HL-60/S4 treated with retinoic acid at 250 ng/mL for 4 days and 3 days (cell line): ENCODE results near the gene NOSTRIN.
"Not testable (repeated sequence)": the region's sequence is repeated elsewhere in the genome, so short reads cannot be mapped to it uniquely, and the experiment has no call there.

Experiments used
- in situ Hi-C: fragments of 300-500 bp; cut with MboI; formaldehyde crosslinking; loops from 2 replicates; pipeline ENCODE4 v1.7.0; 2022; ENCODE audit warnings: low sequenced_read_pairs

Gene NOSTRIN

DNA sequence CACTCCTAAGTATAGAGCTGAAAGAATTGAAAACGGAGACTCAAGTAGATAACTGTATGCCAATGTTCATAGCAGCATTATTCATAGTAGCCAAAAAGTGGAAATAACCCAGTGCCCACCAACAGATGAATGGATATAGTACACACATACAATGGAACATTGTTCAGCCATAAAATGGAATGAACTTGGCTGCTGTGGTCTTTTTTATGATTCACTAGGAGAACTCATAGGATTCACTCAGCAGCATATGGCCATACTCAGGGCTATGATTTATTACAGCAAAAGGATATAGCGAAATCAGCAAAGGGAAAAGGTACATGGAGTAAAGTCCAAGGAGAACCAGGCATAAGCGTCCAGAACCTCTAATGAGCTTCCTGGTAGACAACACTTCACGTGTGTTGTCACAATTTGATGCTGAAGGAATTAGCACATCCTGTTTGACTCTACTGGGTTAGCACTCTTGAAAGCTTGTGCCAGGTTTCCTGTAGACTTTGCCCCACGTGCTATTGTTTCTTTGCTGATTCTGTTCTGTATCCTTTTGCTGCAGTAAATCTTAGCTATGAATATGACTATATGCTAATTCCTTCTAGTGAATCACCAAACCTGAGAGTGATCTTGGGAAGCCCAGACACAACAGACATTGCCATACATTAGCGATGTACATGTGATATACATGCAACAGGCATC is 72.1 kb downstream of the NOSTRIN start:
- in situ Hi-C loops: no loop called here

GRCh38 chr2:168882163-168882562 is 79.7 kb downstream of the NOSTRIN start:
- in situ Hi-C loops: not testable (repeated sequence)

GRCh38 chr2:168884975-168885374 is 82.5 kb downstream of the NOSTRIN start:
- in situ Hi-C loops: no loop called here

DNA sequence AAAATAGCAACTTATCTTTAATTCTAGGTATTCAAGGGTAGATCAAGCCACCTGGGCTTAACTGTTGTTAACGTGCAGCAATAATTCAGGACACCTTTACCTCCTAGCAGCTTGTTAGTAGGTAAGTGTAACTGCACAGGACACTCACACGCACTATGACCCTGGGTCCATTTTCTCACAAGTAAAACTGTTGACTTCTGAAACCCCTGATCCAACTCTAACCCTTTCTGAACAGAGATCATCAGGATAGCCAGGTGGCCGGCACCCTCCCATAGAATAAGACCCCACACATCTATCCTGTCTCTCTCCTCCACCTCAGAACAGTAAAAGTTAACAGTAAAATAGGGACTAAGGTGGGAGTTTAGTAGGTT is 87.2 kb downstream of the NOSTRIN start:
- in situ Hi-C loops: no loop called here

GRCh38 chr2:168890006-168890782 is 87.8 kb downstream of the NOSTRIN start, which contains the start of gene SPC25:
TSS of gene SPC25 (minus strand) at chr2:168890430. CDS start at chr2:168889519, 911 bp downstream.
- in situ Hi-C loops: no loop called here

DNA sequence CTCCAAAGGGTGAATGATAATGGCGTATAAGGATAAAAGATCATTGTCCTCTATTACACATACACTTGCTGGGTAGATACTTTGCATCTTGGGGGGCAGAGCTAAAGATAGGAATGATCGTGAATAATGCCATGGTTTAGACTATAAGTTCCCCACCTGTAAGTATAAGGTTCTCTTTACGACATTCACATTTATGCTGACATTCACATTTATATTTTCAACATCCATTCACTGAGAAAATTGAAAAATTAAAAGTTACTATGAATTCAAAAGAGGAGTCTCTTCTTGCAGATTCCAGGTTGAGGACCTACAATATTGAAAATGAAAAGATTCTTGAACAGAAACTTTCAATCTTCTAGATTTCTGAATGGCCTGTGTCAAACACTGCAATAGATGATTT is 89.9 kb downstream of the NOSTRIN start:
- in situ Hi-C loops: no loop called here

GRCh38 chr2:168894101-168894500 is 91.7 kb downstream of the NOSTRIN start:
- in situ Hi-C loops: no loop called here

DNA sequence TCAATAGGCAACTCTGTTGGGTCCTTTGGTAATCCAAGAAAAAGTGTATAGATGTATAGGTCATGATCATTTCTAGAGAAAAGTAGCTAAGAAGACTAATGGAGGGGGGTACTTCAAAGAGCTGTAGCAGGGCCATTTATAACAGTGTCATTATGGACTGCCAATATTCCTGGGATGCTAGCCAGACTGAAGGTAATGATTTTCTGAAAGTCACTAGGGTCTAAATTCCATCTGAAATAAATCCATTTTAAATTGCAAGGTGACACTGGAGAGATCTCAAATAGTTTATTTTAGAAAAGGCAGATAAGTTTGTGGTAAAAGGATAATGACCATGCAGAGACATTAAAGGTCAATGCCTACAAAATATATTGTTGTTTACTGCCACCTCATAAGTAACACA is 92.3 kb downstream of the NOSTRIN start:
- in situ Hi-C loops: no loop called here

- in situ Hi-C loops: no loop called here
These were observed 93.3 kb downstream of the NOSTRIN start for GRCh38 chr2:168895771-168896170.

- in situ Hi-C loops: no loop called here
These were observed 94.3 kb downstream of the NOSTRIN start for GRCh38 chr2:168896783-168897182.

DNA sequence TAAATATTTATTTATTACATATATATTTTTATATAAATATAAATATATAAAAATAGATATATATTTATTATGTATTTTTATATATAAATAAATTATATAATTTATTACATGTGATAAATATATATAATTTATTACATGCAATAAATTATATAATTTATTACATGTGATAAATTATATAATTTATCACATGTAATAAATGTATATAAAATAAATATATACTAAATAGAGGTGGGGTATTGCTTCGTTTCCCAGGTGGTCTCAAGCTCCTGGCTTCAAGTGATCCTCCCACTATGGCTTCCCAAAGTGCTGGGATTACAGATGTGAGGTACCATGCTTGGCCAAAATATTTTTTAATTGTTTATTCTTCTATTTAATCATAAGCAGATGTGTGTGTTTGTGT is 95.0 kb downstream of the NOSTRIN start:
- in situ Hi-C loops: no loop called here

- in situ Hi-C loops: loop anchor here (25.0 kb wide), 2 partner anchors 564 to 764 kb away; no protein-coding TSS in a partner anchor
These were observed 98.6 kb downstream of the NOSTRIN start, which contains the start of gene G6PC2 for GRCh38 chr2:168901003-168901402. TSS of gene G6PC2 (plus strand) at chr2:168901291. CDS start at chr2:168901332, 41 bp downstream.

DNA sequence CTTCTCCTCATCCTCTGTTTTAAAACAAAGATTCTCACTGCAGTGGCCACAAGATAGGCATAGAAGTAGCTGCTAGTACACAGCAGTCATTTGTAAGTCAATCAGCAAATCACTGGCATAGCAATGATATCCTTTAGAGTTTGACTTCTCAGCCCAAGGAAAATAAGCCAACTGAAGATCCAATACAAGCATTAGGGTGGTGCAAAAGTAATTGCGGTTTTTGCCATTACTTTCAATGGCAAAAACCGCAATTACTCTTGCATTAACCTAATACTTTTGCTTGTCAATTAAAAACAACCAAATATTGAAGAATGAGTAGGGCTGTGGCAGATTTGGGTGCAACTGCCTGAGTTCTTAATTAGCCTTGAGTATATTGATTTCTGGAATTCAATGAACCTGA is 101.5 kb downstream of the NOSTRIN start:
- in situ Hi-C loops: loop anchor here (25.0 kb wide), 2 partner anchors 567 to 767 kb away; no protein-coding TSS in a partner anchor

GRCh38 chr2:168904358-168904757 is 101.9 kb downstream of the NOSTRIN start:
- in situ Hi-C loops: loop anchor here (25.0 kb wide), 2 partner anchors 567 to 767 kb away; no protein-coding TSS in a partner anchor

DNA sequence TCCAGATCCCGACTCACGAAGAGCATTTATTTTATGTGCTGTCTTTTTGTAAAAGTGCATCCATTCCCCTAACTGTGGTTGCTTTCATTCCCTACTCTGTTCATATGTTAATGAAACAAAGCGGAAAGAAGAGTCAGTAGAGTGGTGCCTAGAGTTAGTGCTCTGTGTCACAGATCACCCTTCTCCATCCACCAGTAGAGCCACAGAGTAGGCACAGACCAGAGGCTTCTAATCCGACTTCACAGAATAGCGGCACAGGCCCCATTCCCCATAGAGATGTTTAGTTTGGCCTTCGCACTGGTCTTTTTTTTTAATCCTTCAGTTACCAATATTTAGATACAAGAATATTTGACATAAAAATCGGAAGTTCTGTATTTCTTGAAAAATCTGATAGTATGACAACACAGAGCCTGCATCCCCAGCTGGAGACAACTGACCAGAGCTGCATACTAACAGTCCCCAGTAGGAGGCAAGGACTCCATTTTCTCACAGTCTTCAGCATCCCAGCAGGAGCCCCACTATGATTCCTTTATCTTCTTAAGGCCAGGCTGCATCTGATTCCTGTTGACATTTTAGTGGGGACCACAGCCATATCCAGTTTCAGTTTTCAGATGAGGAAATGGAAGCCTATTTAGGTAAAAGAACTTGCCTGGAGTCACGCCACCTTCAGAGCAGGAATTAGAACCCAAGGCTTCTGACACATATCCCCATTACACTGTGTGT is 105.7 kb downstream of the NOSTRIN start:
- in situ Hi-C loops: loop anchor here (25.0 kb wide), 2 partner anchors 571 to 771 kb away; no protein-coding TSS in a partner anchor

GRCh38 chr2:168910330-168910729 is 107.9 kb downstream of the NOSTRIN start:
- in situ Hi-C loops: loop anchor here (25.0 kb wide), 2 partner anchors 573 to 773 kb away; no protein-coding TSS in a partner anchor

DNA sequence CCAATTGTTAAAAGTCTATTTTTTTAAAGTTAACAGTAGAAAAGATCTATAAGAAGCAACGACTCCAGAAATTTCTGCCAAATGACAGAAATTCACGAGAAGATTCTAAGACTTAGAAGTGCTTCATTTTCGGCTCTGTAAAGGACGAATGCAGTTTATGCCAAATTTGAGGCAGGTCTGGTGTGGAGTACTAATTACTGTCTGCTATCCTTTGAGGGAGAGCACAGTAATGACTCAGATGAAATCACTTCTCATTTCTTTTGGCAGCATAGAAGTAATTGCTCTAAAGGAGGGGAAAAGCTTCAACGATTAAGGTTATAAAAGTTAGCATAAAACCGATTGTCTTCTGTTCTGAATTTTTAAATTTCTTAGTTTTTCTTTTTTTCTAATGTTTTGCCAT is 110.0 kb downstream of the NOSTRIN start:
- in situ Hi-C loops: loop anchor here (25.0 kb wide), 2 partner anchors 575 to 775 kb away; no protein-coding TSS in a partner anchor

DNA sequence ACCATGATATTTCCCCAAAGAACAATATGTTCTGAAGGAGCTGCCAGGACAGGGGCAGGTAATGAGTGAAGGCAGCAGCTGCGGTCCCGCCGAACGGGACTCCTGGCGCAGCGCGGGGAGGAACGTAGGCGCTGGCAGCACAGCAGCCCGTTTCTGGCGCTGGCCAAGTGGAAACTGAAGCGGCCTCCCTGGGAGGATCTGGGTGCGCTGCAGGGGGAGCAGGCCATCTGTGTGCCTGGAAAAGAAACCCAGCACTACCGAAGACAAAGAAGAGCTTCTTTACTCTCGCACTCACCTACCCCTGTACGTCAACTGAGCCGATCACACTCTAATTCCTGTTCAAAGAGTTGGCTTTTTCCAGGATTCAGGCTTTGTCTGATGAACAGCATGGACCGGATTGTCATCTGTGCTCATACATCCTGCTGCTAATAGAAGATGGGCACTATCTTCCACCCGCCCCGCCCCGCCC is 110.5 kb downstream of the NOSTRIN start:
- in situ Hi-C loops: loop anchor here (25.0 kb wide), 2 partner anchors 576 to 776 kb away; no protein-coding TSS in a partner anchor

DNA sequence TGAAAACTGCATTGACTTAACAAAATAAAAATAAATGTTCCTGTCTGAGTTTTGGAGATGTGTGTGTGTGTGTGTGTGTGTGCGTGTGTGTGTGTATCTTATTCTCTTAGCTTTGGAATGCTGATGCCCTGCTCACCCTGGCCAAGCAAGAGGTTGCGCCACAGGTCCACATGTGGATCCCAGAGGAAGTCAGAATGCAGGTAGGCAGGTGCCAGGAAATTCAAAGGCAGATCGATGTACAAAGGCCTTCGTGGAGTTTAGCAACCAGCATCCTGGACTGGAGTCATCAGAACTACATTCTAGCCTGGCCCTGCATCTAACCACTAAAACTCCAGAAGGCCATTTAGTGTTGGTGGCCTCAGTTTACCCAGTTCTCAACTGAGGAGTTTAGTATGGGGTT is 111.1 kb downstream of the NOSTRIN start:
- in situ Hi-C loops: loop anchor here (25.0 kb wide), 2 partner anchors 576 to 776 kb away; no protein-coding TSS in a partner anchor
